Measurements from ENCODE around the gene DGUOK. TPM values are rescaled to one million over a fixed set of nuclear protein-coding genes. Genes with fewer than 3 reads are reported as not detected.

DGUOK gene
- polyA plus RNA-seq, 1 donor from 2014 or later = 168 TPM

GRCh38 chr2:73971722-73972121 is 45.0 kb downstream of the DGUOK start:
- no peaks in the 10 kb centered on the region for H3K36me3 ChIP-seq (ENCODE audit: insufficient read depth, low read length)
- TF ChIP-seq EP300 (conservative IDR thresholded peaks at IDR 0.05; ENCODE audit: poor library complexity, severe bottlenecking) (no peak), MXI1 (conservative IDR thresholded peaks at IDR 0.05; ENCODE audit: poor library complexity, severe bottlenecking) (no peak), REST (IDR thresholded peaks at IDR 0.05; ENCODE audit: borderline replicate concordance) (no peak), POLR2AphosphoS5 (IDR thresholded peaks at IDR 0.05) (no peak), TAF1 (IDR thresholded peaks at IDR 0.05; ENCODE audit: low read depth) (no peak)
- H3K9me2 ChIP-seq (ENCODE audit: insufficient read depth, low read length) = no peaks in the 10 kb centered on the region
- no peaks in the 10 kb centered on the region for H3K9me3 ChIP-seq (ENCODE audit: low read length)
- no peak overlapping the region for H2AFZ ChIP-seq (ENCODE audit: low read depth, low read length)
- H3K4me2 ChIP-seq (ENCODE audit: low read length) = no peak overlapping the region
- no peaks in the 10 kb centered on the region for H4K20me1 ChIP-seq (ENCODE audit: insufficient read depth)
- H3K79me2 ChIP-seq (replicated peaks; ENCODE audit: insufficient read depth, low read length) = no peaks in the 10 kb centered on the region
- H3K9ac ChIP-seq (ENCODE audit: low read length) = no peak overlapping the region
- H3F3A ChIP-seq (ENCODE audit: insufficient read depth, low read length, poor library complexity, severe bottlenecking) = no peaks in the 10 kb centered on the region
- H3K27me3 ChIP-seq (ENCODE audit: insufficient read depth, low read depth, low read length) = no peaks in the 10 kb centered on the region
- no peak overlapping the region for H3K27ac ChIP-seq (ENCODE audit: low read length)
- H3K4me3 ChIP-seq (ENCODE audit: low read length) = no peak overlapping the region

DNA sequence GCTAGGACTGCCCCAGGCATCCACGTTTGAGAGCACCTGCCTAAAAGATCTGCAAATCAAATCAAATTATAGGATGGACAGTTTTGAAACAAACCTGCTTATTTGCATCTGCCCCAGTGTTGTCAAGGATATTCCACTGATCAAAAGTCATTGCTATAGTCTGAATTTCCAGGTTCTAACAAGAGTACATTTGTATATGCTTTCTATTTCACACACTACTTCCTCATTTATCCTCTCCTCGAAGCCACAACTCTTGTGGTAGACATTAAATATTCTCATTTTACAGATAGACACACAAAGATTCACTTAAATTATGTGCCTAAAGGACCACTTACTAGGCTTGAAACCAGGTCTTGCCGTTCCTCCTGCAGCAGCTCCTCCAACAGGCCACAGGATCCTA is 46.2 kb downstream of the DGUOK start:
- no peak for TF ChIP-seq EP300 (conservative IDR thresholded peaks at IDR 0.05; ENCODE audit: poor library complexity, severe bottlenecking)
- TF ChIP-seq TAF1 (IDR thresholded peaks at IDR 0.05; ENCODE audit: low read depth) = no peak
- TF ChIP-seq MXI1 (conservative IDR thresholded peaks at IDR 0.05; ENCODE audit: poor library complexity, severe bottlenecking) = no peak
- TF ChIP-seq EZH2 (IDR thresholded peaks at IDR 0.05; ENCODE audit: borderline replicate concordance, insufficient read depth, low read length, poor library complexity, severe bottlenecking) = no peak
- no peak for TF ChIP-seq CTCF (IDR thresholded peaks at IDR 0.05; ENCODE audit: poor library complexity, severe bottlenecking)
- no peak for TF ChIP-seq RAD21 (conservative IDR thresholded peaks at IDR 0.05)
- TF ChIP-seq REST (IDR thresholded peaks at IDR 0.05; ENCODE audit: borderline replicate concordance) = no peak
- no peak for TF ChIP-seq SMC3 (conservative IDR thresholded peaks at IDR 0.05; ENCODE audit: poor library complexity)
- TF ChIP-seq POLR2AphosphoS5 (IDR thresholded peaks at IDR 0.05) = no peak

More for the DNA sequence above, 46.2 kb downstream of the DGUOK start:
- H3K36me3 ChIP-seq (ENCODE audit: insufficient read depth, low read length) = no peaks in the 10 kb centered on the region
- no peak overlapping the region for H2AFZ ChIP-seq (ENCODE audit: low read depth, low read length)
- H3K27me3 ChIP-seq (ENCODE audit: insufficient read depth, low read depth, low read length) = no peaks in the 10 kb centered on the region
- no peaks in the 10 kb centered on the region for H3F3A ChIP-seq (ENCODE audit: insufficient read depth, low read length, poor library complexity, severe bottlenecking)
- H3K79me2 ChIP-seq (replicated peaks; ENCODE audit: insufficient read depth, low read length) = no peaks in the 10 kb centered on the region
- no peaks in the 10 kb centered on the region for H4K20me1 ChIP-seq (ENCODE audit: insufficient read depth)
- no peak overlapping the region for H3K4me2 ChIP-seq (ENCODE audit: low read length)
- H3K9ac ChIP-seq (ENCODE audit: low read length) = no peak overlapping the region
- H3K9me3 ChIP-seq (ENCODE audit: low read length) = no peaks in the 10 kb centered on the region
- no peak overlapping the region for H3K4me3 ChIP-seq (ENCODE audit: low read length)
- no peak overlapping the region for H3K27ac ChIP-seq (ENCODE audit: low read length)
- H3K9me2 ChIP-seq (ENCODE audit: insufficient read depth, low read length) = no peaks in the 10 kb centered on the region

Measured in neural cell (in vitro differentiated cells).